Stimulated activated naive B cell treated with anti-CD40 and anti-IgM and Interleukin-4, amounts not matched to agents 10 μg/mL and 1 μg/mL and 100 μg/mL, for 72 hours (primary cell): ENCODE measurements around the gene ADGRD1.
A peak's percentile ranks its signal among the peaks of the same experiment; 100 is the strongest.
"Not testable (repeated sequence)": the region's sequence is repeated elsewhere in the genome, so short reads cannot be mapped to it uniquely, and the experiment has no call there.

Source experiments
- ATAC-seq, 2 donors: fragments of 150-1000 bp; cut with Tn5 transposase; replicated peaks; 2 replicates each; pipeline ENCODE4 v1.10.0; 2021; ENCODE audit warnings: moderate library complexity in 1 of 2
- DNase-seq: peaks from one replicate; pipeline ENCODE4 v3.0.0; 2021
- H3K27ac Mint-ChIP-seq: one replicate; pipeline ENCODE4 v1.8.0; 2022; ENCODE audit warnings: mild to moderate bottlenecking, mixed read lengths
- H3K27me3 Mint-ChIP-seq, 2 donors: one replicate each; pipeline ENCODE4 v1.8.0; 2022; ENCODE audit warnings: mixed read lengths in 2 of 2
- H3K36me3 Mint-ChIP-seq, 2 donors: one replicate each; pipeline ENCODE4 v1.8.0; 2022; ENCODE audit warnings: mixed read lengths in 2 of 2, mild to moderate bottlenecking in 1 of 2
- H3K4me1 Mint-ChIP-seq, 2 donors: one replicate each; pipeline ENCODE4 v1.8.0; 2022; ENCODE audit warnings: mixed read lengths in 2 of 2, mild to moderate bottlenecking in 1 of 2
- H3K4me3 Mint-ChIP-seq, 2 donors: one replicate each; pipeline ENCODE4 v1.8.0; 2022; ENCODE audit warnings: mild to moderate bottlenecking in 2 of 2, mixed read lengths in 2 of 2, moderate library complexity in 1 of 2
- H3K9me3 Mint-ChIP-seq, 2 donors: one replicate each; pipeline ENCODE4 v1.8.0; 2022; ENCODE audit warnings: mixed read lengths in 2 of 2, mild to moderate bottlenecking in 1 of 2

The ADGRD1 gene

DNA sequence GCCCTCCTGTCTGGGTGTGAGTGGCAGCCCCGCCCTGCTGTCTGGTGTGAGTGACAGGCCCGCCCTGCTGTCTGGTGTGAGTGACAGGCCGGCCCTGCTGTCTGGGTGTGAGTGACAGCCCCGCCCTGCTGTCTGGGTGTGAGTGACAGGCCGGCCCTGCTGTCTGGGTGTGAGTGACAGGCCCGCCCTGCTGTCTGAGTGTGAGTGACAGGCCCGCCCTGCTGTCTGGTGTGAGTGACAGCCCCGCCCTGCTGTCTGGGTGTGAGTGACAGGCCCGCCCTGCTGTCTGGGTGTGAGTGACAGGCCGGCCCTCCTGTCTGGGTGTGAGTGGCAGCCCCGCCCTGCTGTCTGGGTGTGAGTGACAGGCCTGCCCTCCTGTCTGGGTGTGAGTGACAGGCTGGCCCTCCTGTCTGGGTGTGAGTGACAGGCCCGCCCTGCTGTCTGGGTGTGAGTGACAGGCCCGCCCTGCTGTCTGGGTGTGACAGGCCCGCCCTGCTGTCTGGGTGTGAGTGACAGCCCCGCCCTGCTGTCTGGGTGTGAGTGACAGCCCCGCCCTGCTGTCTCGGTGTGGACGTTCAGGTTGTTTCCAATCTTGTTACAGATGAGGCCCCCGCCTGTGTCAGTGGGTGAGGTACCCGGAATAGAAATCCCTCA is 175.4 kb downstream of the ADGRD1 start:
- not testable (repeated sequence) for DNase-seq, H3K27ac Mint-ChIP-seq, H3K9me3 Mint-ChIP-seq, H3K4me1 Mint-ChIP-seq, ATAC-seq, H3K36me3 Mint-ChIP-seq, H3K4me3 Mint-ChIP-seq
- H3K27me3 Mint-ChIP-seq: peaks cover 0 to 21% of the 10 kb centered on the region in 2 donors

DNA sequence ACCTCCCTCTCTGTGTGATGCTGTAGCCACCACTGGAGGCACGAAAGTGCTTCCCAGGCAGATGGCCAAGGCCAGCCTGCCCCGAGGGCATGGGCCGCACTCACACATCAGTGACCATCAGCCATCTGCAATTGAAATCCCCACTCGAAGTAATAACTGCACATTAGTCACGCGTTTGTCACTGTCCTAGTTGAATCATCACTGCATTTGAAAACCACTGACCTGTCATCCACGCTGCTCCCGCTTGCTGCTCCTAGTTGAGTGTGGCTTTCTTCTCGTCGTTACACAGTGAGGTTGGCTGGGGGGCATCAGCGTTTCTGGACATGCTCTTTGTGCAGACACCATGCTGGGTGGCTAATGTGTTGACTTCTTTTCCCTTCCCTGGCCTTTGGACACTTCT is 176.1 kb downstream of the ADGRD1 start:
- Mint-ChIP-seq H3K4me3 (no peak overlapping the region), H3K27ac (no peak overlapping the region), H3K27me3 (peaks cover 0 to 21% of the 10 kb centered on the region in 2 donors), H3K36me3 (peaks cover 0 to 8% of the 10 kb centered on the region in 2 donors), H3K4me1 (peaks cover 0 to 5% of the 10 kb centered on the region in 2 donors), H3K9me3 (peaks cover 0 to 4% of the 10 kb centered on the region in 2 donors)
- DNase-seq (no peak), ATAC-seq (no peak)

DNA sequence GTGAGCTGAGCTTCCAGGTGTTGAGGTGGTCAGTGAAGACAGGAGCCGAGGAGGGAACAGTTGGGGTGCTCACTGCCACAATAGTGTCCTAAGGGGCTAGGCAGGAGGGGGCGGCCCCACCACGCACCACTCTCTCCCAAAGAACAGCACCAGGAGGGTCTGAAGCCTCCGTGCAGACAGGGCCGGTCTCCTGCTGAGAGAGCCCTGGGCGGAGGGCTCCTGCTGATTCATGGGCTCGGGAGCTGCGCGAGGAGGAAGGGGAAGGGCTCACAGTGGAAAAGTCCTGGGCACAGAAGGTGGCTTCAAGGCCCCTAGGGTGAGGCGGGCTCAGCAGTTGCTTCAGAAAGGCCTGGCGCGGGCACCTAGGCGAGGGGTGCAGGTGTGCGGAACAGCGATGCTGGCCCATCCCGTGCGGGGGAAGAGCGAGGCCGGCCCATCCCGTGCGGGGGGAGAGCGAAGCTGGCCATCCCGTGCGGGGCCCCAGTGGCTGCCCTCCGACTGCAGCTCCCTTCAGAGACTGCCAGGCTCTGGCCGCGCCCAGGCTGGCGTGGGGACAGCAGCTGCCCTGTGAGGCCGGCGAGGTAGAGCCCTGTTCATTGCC is 176.7 kb downstream of the ADGRD1 start:
- H3K36me3 Mint-ChIP-seq: peaks cover 0 to 8% of the 10 kb centered on the region in 2 donors
- peaks cover 0 to 5% of the 10 kb centered on the region in 2 donors for H3K4me1 Mint-ChIP-seq
- DNase-seq (no peak), ATAC-seq (no peak)
- no peak overlapping the region for H3K27ac Mint-ChIP-seq
- peaks cover 0 to 4% of the 10 kb centered on the region in 2 donors for H3K9me3 Mint-ChIP-seq
- H3K27me3 Mint-ChIP-seq: peaks cover 0 to 21% of the 10 kb centered on the region in 2 donors
- no peak overlapping the region for H3K4me3 Mint-ChIP-seq

DNA sequence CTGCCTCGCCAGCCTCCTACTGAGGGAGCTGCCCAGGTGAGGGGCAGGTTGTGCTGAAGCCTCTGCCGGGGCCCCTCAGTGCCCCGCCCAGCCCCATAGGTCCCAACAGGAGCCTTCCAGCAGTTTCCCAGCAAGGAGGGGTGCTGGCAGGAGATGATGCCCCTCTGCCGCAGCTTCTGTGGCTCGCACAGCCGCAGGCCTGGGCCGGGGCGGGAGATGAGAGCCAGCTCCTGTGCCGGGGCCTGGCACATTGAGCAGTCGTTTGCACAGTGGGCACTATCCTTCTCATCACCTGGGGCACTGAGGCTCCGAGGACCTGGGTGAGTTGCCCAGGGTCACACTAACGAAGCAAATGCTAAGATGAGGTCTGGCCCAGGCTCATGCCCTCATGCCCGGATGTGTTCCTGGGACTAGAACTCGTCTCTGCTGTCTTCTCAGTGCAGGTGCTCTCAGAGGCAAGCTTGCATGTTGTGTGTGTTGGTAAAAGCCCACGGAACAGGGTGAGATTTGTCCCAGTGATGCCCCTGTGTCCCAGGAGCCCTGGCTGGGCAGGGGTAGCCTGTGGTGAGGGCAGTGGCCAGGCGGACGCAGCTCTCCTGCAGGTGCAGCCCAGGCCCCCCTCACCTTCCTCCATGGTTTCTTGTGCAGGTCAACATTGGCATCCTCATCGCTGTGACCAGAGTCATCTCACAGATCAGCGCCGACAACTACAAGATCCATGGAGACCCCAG is 177.5 kb downstream of the ADGRD1 start:
- H3K9me3 Mint-ChIP-seq: peaks cover 0 to 4% of the 10 kb centered on the region in 2 donors
- H3K27me3 Mint-ChIP-seq: peaks cover 0 to 21% of the 10 kb centered on the region in 2 donors
- H3K27ac Mint-ChIP-seq: no peak overlapping the region
- peaks cover 0 to 5% of the 10 kb centered on the region in 2 donors for H3K4me1 Mint-ChIP-seq
- no peak overlapping the region for H3K4me3 Mint-ChIP-seq
- ATAC-seq (no peak), DNase-seq (no peak)
- H3K36me3 Mint-ChIP-seq: peaks cover 0 to 8% of the 10 kb centered on the region in 2 donors

DNA sequence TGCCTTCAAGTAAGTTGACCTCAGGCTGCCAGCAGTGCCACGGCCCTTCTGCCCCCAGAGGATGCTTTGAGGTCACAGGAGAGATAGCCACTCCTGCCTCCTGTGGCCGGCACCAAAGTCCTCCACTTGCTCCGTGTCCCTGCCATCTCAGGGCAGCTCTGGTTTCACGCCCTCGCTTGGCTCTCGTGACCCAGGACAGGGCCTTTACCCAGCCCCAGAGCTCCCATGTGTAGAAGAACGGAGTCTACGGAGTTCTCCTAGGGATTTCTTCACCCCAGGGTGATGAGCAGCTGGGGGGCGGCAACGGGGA is 178.1 kb downstream of the ADGRD1 start:
- Mint-ChIP-seq H3K9me3 (peaks cover 0 to 4% of the 10 kb centered on the region in 2 donors), H3K27ac (no peak overlapping the region), H3K4me1 (peaks cover 0 to 5% of the 10 kb centered on the region in 2 donors), H3K27me3 (peaks cover 0 to 21% of the 10 kb centered on the region in 2 donors), H3K4me3 (no peak overlapping the region), H3K36me3 (peaks cover 0 to 7% of the 10 kb centered on the region in 2 donors)
- ATAC-seq: no peak
- DNase-seq: no peak

DNA sequence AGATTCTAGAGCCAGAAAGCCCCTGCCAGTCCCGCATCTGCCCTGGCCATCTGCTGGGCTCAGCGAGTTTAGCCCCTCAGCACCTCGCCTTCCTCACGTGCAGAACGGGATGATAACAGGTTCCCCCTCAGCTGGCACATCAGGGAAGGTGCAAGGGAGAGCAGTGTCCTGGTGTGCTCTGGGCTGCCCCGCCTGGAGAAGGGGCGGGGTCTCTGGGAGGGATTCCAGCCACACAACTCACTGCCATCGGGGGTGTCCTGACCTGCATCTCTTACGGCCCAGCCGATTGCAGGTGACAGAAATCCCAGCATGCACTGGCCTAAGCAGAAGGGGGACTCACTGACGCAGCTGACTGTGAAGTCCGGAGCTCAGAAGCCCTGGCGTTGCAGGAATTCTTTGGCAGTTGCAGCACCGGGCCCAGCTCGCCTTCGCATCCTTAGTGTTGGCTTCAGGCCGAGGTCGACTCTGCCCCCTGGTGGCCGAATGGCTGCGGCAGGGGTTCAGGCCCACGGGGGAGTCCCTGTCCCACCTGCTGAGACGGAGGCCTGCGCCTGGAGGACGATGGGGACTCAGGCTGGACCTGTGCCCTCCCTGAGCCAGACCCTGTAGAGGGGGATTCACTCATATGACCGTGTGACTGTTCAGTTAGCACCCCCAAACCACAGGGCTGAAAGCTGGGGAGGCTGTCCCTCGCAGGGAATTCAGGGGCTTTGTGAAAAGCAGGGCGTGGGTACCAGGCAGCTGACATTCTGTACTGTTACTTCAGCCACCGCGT is 178.6 kb downstream of the ADGRD1 start:
- peaks cover 0 to 21% of the 10 kb centered on the region in 2 donors for H3K27me3 Mint-ChIP-seq
- H3K9me3 Mint-ChIP-seq: peaks cover 0 to 3% of the 10 kb centered on the region in 2 donors
- H3K4me3 Mint-ChIP-seq: no peak overlapping the region
- peaks cover 0 to 2% of the 10 kb centered on the region in 2 donors for H3K36me3 Mint-ChIP-seq
- peak; percentile 71 for DNase-seq
- H3K4me1 Mint-ChIP-seq: peaks cover 0 to 5% of the 10 kb centered on the region in 2 donors
- no peak overlapping the region for H3K27ac Mint-ChIP-seq
- ATAC-seq: peak; percentile 90 to 92

DNA sequence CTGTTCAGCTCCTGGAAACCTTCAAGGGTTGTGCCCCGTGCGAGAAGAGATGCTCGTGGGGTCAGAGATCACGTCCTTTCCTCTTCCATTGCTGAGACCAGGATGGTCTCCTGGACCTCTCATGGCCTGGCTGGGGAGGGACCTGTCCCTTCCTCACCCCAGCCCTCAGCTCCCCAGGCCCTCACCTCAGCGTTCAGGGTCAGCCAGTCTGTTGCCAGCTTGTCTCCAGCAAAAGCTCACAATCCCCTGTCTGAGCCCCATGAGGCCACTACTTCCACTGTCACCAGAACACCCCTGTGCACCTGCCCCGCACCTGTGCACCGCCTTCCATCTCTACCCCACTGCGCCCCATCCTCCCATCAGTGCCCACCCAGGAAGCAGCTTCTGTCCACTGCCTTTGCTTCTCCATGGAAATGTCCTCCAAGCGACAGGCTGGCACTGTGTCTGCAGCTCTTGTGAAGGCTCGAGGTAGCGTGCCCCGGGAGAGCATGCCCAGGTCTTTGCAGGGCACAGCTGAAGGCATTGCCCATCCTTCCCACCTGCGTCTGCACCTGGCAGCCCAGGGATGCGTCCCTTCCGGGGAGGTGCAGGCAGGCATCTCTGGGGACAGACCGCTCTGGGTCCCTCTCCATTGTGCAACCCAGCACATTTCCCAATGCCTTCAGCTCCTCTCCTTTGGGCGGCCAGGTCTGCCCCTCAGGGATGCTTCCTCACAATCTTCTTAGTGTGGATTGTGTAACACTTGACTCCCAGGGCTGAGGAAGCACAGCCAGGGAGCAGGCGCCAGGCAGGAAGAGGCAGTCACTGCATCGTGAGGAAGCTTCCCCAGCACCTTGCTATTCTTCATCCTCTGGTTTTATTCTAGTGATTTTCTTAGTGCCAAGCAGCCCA is 179.6 kb downstream of the ADGRD1 start:
- no peak overlapping the region for H3K4me3 Mint-ChIP-seq
- H3K9me3 Mint-ChIP-seq: no peaks in the 10 kb centered on the region

DNA sequence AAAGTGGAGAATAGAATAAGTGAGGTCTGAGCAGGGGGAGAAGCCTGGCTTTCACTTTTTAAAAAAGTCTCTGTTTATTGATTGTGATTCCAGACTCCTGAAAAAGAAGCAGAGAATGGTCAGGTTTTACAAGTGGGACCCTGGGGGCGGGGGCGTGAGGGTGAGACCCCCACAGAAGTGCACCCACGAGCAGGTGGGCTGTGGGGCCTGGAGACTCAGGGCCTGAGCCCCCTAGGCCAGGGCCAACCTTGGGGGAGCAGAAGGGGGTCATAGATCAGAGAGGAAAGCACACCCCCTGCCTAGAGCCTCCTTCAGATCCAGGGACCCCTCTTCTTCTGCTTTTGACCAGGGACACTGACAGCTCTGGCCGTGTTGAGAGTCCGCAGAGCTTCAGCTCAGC is 180.3 kb downstream of the ADGRD1 start:
- Mint-ChIP-seq H3K4me3 (no peak overlapping the region), H3K27ac (no peak overlapping the region), H3K27me3 (peaks cover 0 to 21% of the 10 kb centered on the region in 2 donors), H3K9me3 (no peaks in the 10 kb centered on the region), H3K4me1 (peaks cover 0 to 5% of the 10 kb centered on the region in 2 donors), H3K36me3 (no peaks in the 10 kb centered on the region)
- DNase-seq: no peak
- ATAC-seq: no peak

More for the DNA sequence above, 179.6 kb downstream of the ADGRD1 start:
- DNase-seq (no peak), ATAC-seq (no peak)
- Mint-ChIP-seq H3K36me3 (no peaks in the 10 kb centered on the region), H3K4me1 (peaks cover 0 to 5% of the 10 kb centered on the region in 2 donors), H3K27ac (peak overlapping the region; percentile 70), H3K27me3 (peaks cover 0 to 21% of the 10 kb centered on the region in 2 donors)

DNA sequence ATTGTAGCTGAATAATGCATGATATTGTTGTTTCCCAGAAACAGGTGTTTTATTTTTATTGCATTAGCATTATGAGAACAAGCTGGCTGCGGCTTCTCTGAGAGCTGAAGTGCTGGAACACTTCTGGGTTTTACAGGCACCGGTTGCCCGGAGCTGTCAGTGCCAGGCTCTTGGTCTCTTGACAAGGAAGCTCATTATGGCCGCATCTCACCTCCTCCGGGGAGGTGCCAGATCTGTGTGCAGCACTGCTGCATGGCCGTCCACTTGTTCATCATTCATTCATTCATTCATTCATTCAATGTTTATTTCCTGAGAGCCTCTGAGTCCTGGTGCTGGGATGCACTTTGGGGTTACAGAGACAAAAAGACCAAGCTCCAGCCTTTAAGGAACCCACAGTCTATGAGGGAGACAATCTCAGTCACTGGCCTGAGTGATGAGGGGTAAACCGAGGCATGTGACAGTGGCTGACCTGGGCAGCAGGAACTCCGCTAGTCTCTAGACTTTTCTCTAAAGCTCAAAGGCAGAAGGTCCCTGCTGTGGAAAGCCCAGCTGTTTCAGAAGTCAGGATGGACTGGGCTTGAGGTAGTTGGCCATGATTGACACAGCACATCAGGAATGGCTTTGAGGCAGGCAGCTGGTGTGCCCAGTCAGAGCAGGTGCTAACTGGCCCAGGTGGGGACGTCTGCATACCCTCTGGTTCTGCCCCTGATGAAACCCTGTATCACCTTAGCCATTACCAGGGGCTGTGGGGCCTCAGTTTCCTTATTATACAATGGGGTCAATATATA is 181.0 kb downstream of the ADGRD1 start:
- Mint-ChIP-seq H3K4me1 (peaks cover 0 to 8% of the 10 kb centered on the region in 2 donors), H3K4me3 (no peak overlapping the region), H3K9me3 (no peaks in the 10 kb centered on the region), H3K27me3 (peaks cover 0 to 21% of the 10 kb centered on the region in 2 donors), H3K27ac (no peak overlapping the region), H3K36me3 (no peaks in the 10 kb centered on the region)
- no peak for DNase-seq
- ATAC-seq: no peak

DNA sequence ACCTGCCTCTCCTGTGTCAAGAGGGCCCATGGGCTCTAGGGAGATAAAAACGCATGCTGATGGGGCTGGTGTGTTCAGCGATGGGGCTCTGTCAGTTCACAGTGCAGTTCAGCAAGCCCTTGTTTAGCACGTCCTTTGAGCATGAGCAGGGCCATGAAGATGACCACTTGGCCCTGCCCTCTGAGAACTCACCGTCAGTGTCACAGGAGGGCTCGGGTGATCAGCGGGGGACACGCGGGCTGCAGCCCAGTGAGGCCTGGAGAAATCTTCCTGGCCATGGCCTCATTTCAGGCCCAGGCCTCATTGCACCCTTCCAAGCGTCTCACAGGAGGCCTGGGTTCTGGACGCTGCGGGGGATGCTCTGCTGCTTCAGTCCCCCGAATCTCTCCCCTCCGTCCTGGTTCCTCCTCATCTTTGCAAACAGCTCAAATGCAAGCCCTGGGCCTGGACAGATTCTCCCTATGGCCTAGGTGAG is 181.6 kb downstream of the ADGRD1 start:
- ATAC-seq: no peak
- Mint-ChIP-seq H3K27me3 (peaks cover 0 to 18% of the 10 kb centered on the region in 2 donors), H3K9me3 (no peaks in the 10 kb centered on the region), H3K4me3 (no peak overlapping the region), H3K27ac (no peak overlapping the region), H3K4me1 (peaks cover 0 to 5% of the 10 kb centered on the region in 2 donors), H3K36me3 (no peaks in the 10 kb centered on the region)
- DNase-seq: no peak

DNA sequence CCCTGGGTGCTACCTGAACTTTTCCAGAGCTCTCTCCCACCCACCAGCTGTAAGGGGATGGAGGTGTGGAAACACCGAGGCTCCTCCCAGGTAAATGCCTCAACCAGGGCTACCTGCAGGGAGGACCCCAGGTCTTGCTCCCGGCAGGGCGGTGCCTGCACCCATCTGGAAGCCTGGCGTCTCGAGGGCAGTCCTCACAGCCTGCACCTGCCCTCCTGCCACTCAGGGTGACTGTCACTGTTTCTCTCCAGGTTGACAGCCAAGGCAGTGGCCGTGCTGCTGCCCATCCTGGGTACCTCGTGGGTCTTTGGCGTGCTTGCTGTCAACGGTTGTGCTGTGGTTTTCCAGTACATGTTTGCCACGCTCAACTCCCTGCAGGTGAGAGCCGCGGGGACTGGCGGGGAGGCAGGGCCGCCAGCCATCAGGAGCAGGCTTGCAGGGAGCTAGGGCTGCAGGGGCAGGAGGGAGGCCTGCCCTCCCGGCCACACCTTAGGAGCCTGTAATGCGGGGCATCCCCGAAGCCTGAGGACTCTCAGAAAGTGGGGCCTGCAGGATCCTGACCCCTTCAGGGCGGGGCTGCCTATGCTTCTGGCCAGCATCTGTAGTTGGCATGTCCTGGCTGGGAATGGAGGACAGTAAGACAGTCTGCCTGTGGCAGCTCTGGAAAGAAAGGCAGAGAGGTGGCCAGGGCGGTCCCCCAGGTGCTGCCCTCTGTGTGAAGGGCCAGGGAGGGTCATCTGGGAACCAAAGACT is 182.3 kb downstream of the ADGRD1 start:
- Mint-ChIP-seq H3K27me3 (peaks cover 0 to 16% of the 10 kb centered on the region in 2 donors), H3K4me1 (peaks cover 0 to 5% of the 10 kb centered on the region in 2 donors), H3K4me3 (no peak overlapping the region)

DNA sequence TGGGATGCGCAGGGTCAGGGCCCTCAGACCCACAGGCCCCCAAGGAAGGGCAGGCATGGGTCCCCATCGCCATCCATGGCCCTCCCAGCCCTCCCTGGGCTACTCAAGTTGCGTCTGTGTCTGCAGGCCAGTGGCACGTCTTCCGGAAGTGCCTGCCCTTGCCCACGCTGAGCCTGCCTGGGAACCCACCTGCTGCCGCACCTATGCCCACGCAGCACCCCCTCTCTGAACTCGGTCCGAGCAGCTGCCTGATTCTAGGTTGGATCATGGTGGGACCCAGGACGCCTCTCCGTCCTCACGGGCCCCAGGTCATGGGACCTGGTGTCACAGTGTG is 182.8 kb downstream of the ADGRD1 start:
- ATAC-seq (no peak), DNase-seq (no peak)
- Mint-ChIP-seq H3K4me3 (no peak overlapping the region), H3K4me1 (peaks cover 0 to 5% of the 10 kb centered on the region in 2 donors), H3K36me3 (no peaks in the 10 kb centered on the region), H3K27me3 (peaks cover 0 to 16% of the 10 kb centered on the region in 2 donors), H3K9me3 (no peaks in the 10 kb centered on the region), H3K27ac (no peak overlapping the region)

More for the DNA sequence above, 182.3 kb downstream of the ADGRD1 start:
- Mint-ChIP-seq H3K9me3 (no peaks in the 10 kb centered on the region), H3K36me3 (no peaks in the 10 kb centered on the region), H3K27ac (no peak overlapping the region)
- DNase-seq: no peak
- no peak for ATAC-seq
